ENCODE measurements around the gene DNALI1.
"Not testable (repeated sequence)": the region's sequence is repeated elsewhere in the genome, so short reads cannot be mapped to it uniquely, and the experiment has no call there.

DNALI1 gene

DNA sequence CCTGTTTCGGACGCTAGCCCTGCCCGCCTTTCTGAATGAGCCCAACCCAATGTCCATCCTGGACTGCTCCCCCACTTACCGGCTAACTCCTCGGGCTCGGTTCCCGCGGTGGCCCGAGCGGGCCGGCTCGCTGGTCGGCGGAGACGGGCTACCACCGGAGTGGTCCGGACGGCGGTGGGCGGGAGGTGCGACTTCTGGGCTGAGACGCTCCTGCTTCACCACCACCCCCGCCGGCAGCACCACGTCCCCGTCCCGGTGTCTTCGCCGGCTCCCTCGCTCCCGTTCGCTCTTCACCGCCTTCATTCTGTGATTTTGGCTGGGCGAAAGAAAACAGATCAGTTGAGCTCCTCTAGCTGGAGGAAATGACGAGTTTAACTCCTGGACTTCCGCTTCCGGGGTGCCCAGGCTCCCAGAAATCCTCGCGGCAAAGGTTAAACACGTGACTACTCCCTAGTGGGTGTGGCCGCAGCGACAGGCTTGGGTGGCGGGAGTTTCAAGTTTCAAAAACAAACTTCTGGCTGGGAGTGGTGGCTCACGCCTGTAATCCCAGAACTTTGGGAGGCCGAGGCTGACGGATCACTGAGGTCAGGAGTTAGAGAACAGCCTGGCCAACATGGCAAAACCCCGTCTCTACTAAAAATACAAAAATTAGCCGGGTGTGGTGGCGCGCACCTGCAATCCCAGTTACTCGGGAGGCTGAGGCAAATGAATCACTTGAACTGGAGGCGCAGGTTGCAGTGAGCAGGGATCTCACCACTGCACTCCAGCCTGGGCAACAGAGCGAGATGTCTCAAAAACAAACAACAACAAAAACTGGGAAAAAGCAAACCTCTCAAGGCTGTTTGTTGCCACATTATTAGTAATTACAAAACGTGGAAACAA lies 2.6 kb upstream of the DNALI1 start, which contains the start of gene SNIP1:
Gene SNIP1, minus strand, starts transcription at position 367 of the 882 bp plus-strand sequence. Its CDS starts 64 bp downstream, at position 303.
- peak; percentile 92 for DNase-seq (ENCODE audit: low spot score)

- DNase-seq (ENCODE audit: low spot score) = no peak
Observed at GRCh38 chr1:37557402-37557801, 662 bp downstream of the DNALI1 start.

- no peak for DNase-seq (ENCODE audit: low spot score)
Observed at GRCh38 chr1:37558411-37558810, 1.7 kb downstream of the DNALI1 start.

DNA sequence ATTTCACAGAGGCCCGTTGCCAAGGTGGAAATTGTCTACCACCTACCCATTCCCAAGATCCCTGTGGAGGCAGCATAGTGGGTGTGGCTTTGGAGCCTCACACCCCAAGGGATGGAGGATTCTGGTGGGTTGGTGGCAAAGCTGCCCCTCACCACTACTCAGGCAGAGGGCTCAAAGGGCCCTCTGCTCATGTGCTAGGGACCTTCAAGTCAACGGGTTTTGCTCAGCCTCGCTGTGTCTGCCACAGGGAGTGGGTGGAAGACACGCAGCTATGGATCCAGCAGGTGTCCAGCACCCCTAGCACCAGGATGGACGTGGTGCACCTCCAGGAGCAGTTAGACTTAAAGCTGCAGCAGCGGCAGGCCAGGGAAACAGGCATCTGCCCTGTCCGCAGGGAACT lies 2.3 kb downstream of the DNALI1 start:
- no peak for DNase-seq (ENCODE audit: low spot score)

GRCh38 chr1:37559957-37560379 lies 3.2 kb downstream of the DNALI1 start:
- DNase-seq (ENCODE audit: low spot score) = not testable (repeated sequence)

DNA sequence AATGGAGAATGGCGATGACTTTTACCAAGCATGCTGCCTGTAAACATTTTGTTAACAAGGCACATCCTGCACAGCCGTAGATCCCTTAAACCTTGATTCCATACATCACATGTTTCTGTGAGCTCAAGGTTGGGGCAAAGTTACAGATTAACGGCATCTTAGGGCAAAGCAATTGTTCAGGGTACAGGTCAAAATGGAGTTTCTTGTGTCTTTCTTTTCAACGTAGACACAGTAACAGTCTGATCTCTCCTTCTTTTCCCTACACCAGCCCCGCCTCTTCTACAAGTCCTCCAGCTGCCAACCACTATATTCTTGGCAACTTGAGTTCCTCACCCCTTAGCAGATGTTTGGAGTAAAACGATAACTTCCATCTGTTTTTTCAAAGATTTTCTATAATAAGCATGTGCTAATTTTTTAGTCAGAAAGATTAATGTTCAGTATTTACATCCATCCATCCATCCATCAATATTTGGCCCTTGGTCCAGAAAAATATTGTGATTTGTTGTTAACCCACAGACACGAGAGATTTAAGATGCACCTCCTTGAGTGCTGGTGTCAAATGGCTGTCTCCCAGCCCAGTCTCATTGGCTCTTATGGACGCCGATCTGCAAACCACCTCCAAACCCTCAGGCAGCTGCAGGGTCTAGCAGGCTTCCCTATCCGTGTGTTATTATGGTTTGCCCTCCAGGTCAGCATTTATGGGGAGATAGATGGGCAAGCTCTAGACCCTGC lies 3.8 kb downstream of the DNALI1 start:
- no peak for DNase-seq (ENCODE audit: low spot score)

DNA sequence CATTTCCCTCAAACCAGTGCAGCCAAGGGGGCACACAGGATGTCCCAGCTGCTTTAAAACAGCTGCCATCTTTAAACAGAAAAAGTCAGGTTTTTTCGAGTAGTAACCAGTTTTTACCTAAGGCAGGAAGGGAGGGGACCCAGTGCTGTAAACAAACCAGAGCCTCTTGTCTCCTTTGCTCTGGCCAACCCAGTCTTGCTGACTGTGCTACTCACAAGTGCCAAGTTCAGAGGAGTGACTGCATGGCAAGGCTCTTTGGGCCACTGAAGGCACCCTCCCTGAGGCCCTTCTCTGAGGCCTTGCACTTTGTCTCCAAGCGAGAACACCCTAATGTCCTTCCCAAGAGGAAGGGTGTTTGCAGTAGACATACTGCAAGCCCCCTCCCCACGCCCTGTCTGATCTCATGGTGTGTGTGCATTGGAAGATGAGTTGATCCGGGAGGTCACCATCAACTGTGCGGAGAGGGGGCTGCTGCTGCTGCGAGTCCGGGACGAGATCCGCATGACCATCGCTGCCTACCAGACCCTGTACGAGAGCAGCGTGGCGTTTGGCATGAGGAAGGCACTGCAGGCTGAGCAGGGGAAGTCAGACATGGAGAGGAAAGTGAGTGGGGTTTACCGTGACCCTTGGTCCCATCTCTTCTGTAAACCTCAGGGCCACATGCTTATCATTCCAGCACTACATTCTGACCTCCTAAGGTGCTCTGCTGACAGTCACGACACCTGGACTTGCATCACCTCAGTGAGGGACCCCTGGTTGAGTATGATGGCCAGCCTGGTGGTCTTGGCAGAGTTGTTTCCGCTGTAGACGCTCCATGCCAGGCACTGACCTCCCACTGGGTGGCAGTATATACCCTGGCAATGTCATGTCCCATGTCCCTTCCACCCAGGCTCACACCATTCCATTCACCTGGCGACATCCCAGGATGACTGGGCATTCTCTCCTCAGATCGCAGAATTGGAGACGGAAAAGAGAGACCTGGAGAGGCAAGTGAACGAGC lies 4.7 kb downstream of the DNALI1 start:
- DNase-seq (ENCODE audit: low spot score) = peak; percentile 7

DNA sequence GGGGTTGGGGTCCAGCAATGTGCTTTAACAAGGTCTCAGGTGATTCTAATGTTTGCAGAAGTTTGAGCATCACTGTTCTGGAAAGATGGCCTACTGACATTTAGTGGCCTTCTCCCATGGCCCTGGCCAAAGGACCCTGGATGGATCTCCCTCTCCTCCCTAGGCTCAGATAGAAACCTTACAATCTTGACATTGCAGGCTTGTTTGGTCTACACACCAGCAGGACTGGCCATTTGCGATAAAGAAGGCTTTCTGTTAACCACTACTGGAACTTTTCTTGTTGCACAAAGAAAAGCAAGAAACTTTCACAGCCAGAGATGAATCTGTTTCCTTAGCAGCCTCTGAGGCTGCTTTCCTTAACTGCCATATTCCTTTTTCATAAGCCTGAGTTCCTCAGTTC lies 6.2 kb downstream of the DNALI1 start:
- no peak for DNase-seq (ENCODE audit: low spot score)

- no peak for DNase-seq (ENCODE audit: low spot score)
Observed at GRCh38 chr1:37564892-37565291, 8.2 kb downstream of the DNALI1 start.

DNA sequence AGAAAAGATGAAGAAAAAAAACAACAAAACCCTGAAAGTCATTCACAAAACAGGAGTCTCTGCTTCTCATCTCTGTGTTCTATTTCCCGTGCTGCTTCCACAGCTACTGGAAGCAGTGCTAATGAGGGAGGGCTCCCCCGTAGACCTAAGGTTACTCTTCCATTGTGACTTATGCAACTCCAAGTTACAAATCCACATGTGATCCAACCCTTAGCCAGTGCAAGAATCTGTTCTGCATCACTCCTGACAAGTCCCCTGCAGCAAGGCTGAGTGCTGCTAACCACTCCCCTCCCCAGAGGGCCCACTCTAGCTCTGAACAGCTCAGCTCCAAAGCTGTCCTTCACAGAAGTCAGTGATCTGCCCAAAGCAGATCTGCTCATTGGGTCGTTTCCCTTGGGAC lies 10.3 kb downstream of the DNALI1 start:
- DNase-seq (ENCODE audit: low spot score) = no peak

GRCh38 chr1:37570528-37571334 lies 14.0 kb downstream of the DNALI1 start:
- no peak for DNase-seq (ENCODE audit: low spot score)

GRCh38 chr1:37574834-37575480 lies 18.2 kb downstream of the DNALI1 start:
- no peak for DNase-seq (ENCODE audit: low spot score)

- DNase-seq (ENCODE audit: low spot score) = no peak
Observed at GRCh38 chr1:37575692-37576091, 19.0 kb downstream of the DNALI1 start.

- DNase-seq (ENCODE audit: low spot score) = not testable (repeated sequence)
Observed at GRCh38 chr1:37584544-37584943, 27.8 kb downstream of the DNALI1 start.

DNA sequence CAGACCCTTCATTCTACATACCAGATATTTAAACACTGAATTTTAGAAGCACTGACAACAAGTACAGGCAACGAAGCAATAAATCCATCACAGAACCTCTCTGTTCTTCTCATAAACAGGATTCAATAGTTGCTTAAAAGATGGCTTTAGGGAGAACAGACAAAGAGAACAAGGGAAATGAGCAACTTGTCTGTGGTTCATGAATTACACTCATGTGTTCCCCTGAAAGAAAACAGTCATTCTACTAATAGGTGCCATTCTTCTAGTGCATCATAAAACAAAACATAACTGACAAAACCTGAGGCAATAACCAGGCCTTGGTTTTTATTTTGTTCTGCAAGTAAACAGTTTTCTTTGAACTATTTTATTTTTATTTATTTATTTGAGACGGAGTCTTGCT lies 32.2 kb downstream of the DNALI1 start:
- no peak for DNase-seq (ENCODE audit: low spot score)

GRCh38 chr1:37593726-37594125 lies 37.0 kb downstream of the DNALI1 start:
- no peak for DNase-seq (ENCODE audit: low spot score)

DNA sequence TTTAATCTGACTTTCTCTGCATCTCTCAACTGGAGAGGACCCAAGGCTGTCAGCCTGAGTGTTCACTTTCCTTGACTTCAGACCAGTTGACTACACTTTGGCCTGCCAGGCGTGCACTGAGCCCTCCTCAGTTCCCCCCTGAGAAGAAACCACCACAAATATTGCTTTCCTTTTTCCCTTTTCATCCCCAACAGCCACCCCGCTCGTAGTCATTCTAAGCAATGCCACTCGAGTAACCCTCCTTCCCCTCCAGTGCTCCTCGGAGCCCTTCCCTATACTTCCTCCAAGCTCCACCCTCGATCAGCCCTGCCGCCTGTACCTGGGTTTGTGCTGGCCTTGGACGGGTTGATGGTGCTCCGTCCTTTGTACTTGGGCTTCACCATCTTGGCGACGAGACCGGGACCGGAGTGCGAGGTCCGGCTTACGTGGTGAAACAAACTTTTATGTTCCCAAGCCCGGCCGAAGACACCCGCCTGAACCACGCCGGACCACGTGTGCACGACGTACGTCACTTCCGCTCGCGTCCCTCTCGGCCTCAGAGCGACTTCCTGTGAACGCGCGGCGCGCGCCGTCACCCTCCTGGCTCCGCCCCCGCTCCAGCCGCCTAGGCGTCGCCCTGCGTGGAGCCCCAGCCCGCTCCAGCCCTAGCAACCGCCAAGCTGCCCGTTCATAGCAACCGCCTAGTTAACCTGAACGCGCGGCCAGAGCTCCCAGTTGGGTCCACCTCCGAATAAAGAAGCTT lies 38.9 kb downstream of the DNALI1 start, which contains the start of gene GNL2:
Gene GNL2, minus strand, starts transcription at position 498 of the 742 bp plus-strand sequence. Its CDS starts 115 bp downstream, at position 383.
- DNase-seq (ENCODE audit: low spot score) = peak; percentile 94

DNA sequence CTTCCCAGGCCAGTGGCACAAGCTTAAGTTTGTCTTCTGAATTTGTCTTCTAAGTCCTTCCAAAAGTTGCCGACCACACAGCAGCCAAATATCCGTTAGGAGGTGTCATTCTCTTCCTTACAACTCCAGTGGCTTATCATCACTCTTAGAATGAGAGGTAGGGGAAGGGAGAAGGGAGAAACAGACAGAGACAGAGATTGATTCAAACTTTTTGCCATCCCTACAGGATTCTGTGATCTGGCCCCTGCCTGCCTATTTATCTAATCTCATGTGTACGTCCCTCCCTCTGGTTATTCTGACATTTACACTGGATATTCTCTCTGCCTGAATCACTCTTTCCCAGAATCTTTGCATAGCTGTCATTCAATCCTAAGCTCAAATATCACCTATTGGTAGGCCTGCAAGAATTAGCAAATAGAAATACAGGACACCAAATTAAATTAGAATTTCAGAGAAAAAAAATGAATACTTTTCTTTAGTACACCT lies 39.5 kb downstream of the DNALI1 start:
- DNase-seq (ENCODE audit: low spot score) = no peak

DNA sequence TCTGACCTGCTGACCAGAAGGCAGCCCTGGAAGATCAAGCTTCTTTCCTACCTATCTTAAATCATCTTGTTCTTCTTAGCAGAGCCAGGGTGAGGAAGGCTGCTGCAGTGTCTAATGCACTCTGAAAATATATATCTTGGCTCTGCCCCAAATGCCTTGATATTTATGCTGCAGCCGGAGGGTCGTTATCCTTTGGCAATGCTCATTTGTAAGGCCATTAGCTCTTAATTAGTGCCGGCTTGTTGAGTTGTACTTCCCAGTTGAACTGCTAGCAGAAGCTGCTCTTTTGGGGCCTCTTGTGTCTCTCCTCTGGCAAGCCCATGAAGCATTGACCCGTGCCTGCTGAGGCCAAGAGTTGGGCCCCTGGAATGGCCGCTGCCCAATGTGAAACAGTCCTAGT lies 43.2 kb downstream of the DNALI1 start:
- DNase-seq (ENCODE audit: low spot score) = no peak
